ENCODE data around the gene PKIB. TPM values are rescaled to one million over a fixed set of nuclear protein-coding genes. Genes with fewer than 3 reads are reported as not detected.

PKIB gene
- polyA plus RNA-seq, 1 donor (not counting 4 experiments of a cell fraction or from before 2014, with no cell fraction given), result 8.7 TPM

- TF ChIP-seq CTCF (optimal IDR thresholded peaks at IDR 0.05 in 1 of 3, IDR thresholded peaks at IDR 0.05 in 1 of 3, conservative IDR thresholded peaks at IDR 0.05 in 1 of 3; ENCODE audit: extremely low read depth in 1 of 3, insufficient read depth in 2 of 3, low read length in 3 of 3), result no peak
- TF ChIP-seq EZH2 (IDR thresholded peaks at IDR 0.05; ENCODE audit: low read length), result no peak
- Histone ChIP-seq H3K9me3 (ENCODE audit: control insufficient read depth, low read depth, low read length) (no peaks in the 10 kb centered on the region), H3K79me2 (ENCODE audit: control insufficient read depth, insufficient read depth, low read length) (no peaks in the 10 kb centered on the region), H2AFZ (ENCODE audit: control insufficient read depth, low read length) (no peak overlapping the region), H3K36me3 (ENCODE audit: control insufficient read depth in 2 of 2, extremely low read depth in 1 of 2, insufficient read depth in 2 of 2, low read length in 2 of 2) (no peaks in the 10 kb centered on the region), H4K20me1 (ENCODE audit: control insufficient read depth, extremely low read depth, insufficient read depth, low read length) (no peaks in the 10 kb centered on the region), H3K27ac (ENCODE audit: control insufficient read depth, insufficient read depth, low read length) (no peak overlapping the region), H3K27me3 (ENCODE audit: control insufficient read depth, extremely low read depth, insufficient read depth, low read length) (no peaks in the 10 kb centered on the region), H3K9me1 (ENCODE audit: control insufficient read depth, extremely low read depth, insufficient read depth, low read length) (no peaks in the 10 kb centered on the region), H3K4me2 (ENCODE audit: control insufficient read depth, extremely low read depth, insufficient read depth, low read depth, low read length) (no peak overlapping the region), H3K4me3 (ENCODE audit: control insufficient read depth in 2 of 3, extremely low read depth in 1 of 3, insufficient read depth in 2 of 3, low read depth in 1 of 3, low read length in 3 of 3) (no peak overlapping the region), H3K9ac (ENCODE audit: control insufficient read depth, extremely low read depth, insufficient read depth, low read length) (no peak overlapping the region), H3K4me1 (ENCODE audit: control insufficient read depth, extremely low read depth, insufficient read depth, low read length) (peaks cover 2% of the 10 kb centered on the region)
- dilution Hi-C loops (cut with MboI; ENCODE audit: extremely low pct_ligation_motif_present, low sequenced_read_pairs), result no loop called here
- FAIRE-seq (no peak), DNase-seq (ENCODE audit: low read depth, low spot score) (no peak)
These were observed 103.9 kb downstream of the PKIB start for GRCh38 chr6:122714059-122714458.

GRCh38 chr6:122715725-122716124, 105.5 kb downstream of the PKIB start:
- dilution Hi-C loops (cut with MboI; ENCODE audit: extremely low pct_ligation_motif_present, low sequenced_read_pairs), result no loop called here
- Histone ChIP-seq H4K20me1 (ENCODE audit: control insufficient read depth, extremely low read depth, insufficient read depth, low read length) (no peaks in the 10 kb centered on the region), H3K4me2 (ENCODE audit: control insufficient read depth, extremely low read depth, insufficient read depth, low read depth, low read length) (no peak overlapping the region), H3K79me2 (ENCODE audit: control insufficient read depth, insufficient read depth, low read length) (no peaks in the 10 kb centered on the region), H3K4me1 (ENCODE audit: control insufficient read depth, extremely low read depth, insufficient read depth, low read length) (peaks cover 2% of the 10 kb centered on the region), H3K27ac (ENCODE audit: control insufficient read depth, insufficient read depth, low read length) (no peak overlapping the region), H3K9me3 (ENCODE audit: control insufficient read depth, low read depth, low read length) (no peaks in the 10 kb centered on the region), H3K9me1 (ENCODE audit: control insufficient read depth, extremely low read depth, insufficient read depth, low read length) (no peaks in the 10 kb centered on the region), H3K9ac (ENCODE audit: control insufficient read depth, extremely low read depth, insufficient read depth, low read length) (no peak overlapping the region), H3K4me3 (ENCODE audit: control insufficient read depth in 2 of 3, extremely low read depth in 1 of 3, insufficient read depth in 2 of 3, low read depth in 1 of 3, low read length in 3 of 3) (no peak overlapping the region), H3K36me3 (ENCODE audit: control insufficient read depth in 2 of 2, extremely low read depth in 1 of 2, insufficient read depth in 2 of 2, low read length in 2 of 2) (no peaks in the 10 kb centered on the region), H3K27me3 (ENCODE audit: control insufficient read depth, extremely low read depth, insufficient read depth, low read length) (no peaks in the 10 kb centered on the region), H2AFZ (ENCODE audit: control insufficient read depth, low read length) (no peak overlapping the region)
- no peak for DNase-seq (ENCODE audit: low read depth, low spot score)
- FAIRE-seq, result no peak
- TF ChIP-seq EZH2 (IDR thresholded peaks at IDR 0.05; ENCODE audit: low read length) (no peak), CTCF (optimal IDR thresholded peaks at IDR 0.05 in 1 of 3, IDR thresholded peaks at IDR 0.05 in 1 of 3, conservative IDR thresholded peaks at IDR 0.05 in 1 of 3; ENCODE audit: extremely low read depth in 1 of 3, insufficient read depth in 2 of 3, low read length in 3 of 3) (no peak)
